ENCODE data around the gene PLCH2.
"Not testable (repeated sequence)": the region's sequence is repeated elsewhere in the genome, so short reads cannot be mapped to it uniquely, and the experiment has no call there.

The PLCH2 gene

GRCh38 chr1:2552189-2552588 is 76.1 kb downstream of the PLCH2 start:
- no peak overlapping the region for H3K4me2 ChIP-seq (ENCODE audit: low read length)
- TF ChIP-seq CTCF (IDR thresholded peaks at IDR 0.05; ENCODE audit: low read depth, low read length, poor library complexity, severe bottlenecking) (no peak), EZH2phosphoT487 (IDR thresholded peaks at IDR 0.05; ENCODE audit: borderline replicate concordance, low read length) (no peak)
- H3K4me1 ChIP-seq (ENCODE audit: control insufficient read depth, low read length): peaks cover 61% of the 10 kb centered on the region
- H3K9me3 ChIP-seq (ENCODE audit: control insufficient read depth, insufficient read depth, low read length): no peaks in the 10 kb centered on the region
- H4K20me1 ChIP-seq (ENCODE audit: control insufficient read depth, insufficient read depth, low read depth, low read length): no peaks in the 10 kb centered on the region
- no peaks in the 10 kb centered on the region for H3K9me2 ChIP-seq (replicated peaks; ENCODE audit: control insufficient read depth, low read length)
- H3K4me3 ChIP-seq (ENCODE audit: low read length): no peak overlapping the region
- peaks cover 3% of the 10 kb centered on the region; the same call in 1 of the 2 replicates for H3K79me2 ChIP-seq (ENCODE audit: control insufficient read depth, low read length)
- no peaks in the 10 kb centered on the region for H3K27me3 ChIP-seq (ENCODE audit: control insufficient read depth, low read length)
- H3K36me3 ChIP-seq (ENCODE audit: control insufficient read depth, low read length): no peaks in the 10 kb centered on the region
- no peak overlapping the region for H3K27ac ChIP-seq (ENCODE audit: low read depth, low read length)
- peaks cover 21% of the 10 kb centered on the region for H3F3A ChIP-seq (ENCODE audit: control insufficient read depth, insufficient read depth)

- Histone ChIP-seq H3K4me1 (ENCODE audit: control insufficient read depth, low read length) (peaks cover 54% of the 10 kb centered on the region), H3F3A (ENCODE audit: control insufficient read depth, insufficient read depth) (peaks cover 13% of the 10 kb centered on the region)
- H4K20me1 ChIP-seq (ENCODE audit: control insufficient read depth, insufficient read depth, low read depth, low read length); H3K79me2 ChIP-seq (ENCODE audit: control insufficient read depth, low read length); H3K4me2 ChIP-seq (ENCODE audit: low read length); H3K4me3 ChIP-seq (ENCODE audit: low read length); H3K36me3 ChIP-seq (ENCODE audit: control insufficient read depth, low read length); H3K9me3 ChIP-seq (ENCODE audit: control insufficient read depth, insufficient read depth, low read length); H3K27ac ChIP-seq (ENCODE audit: low read depth, low read length); H3K27me3 ChIP-seq (ENCODE audit: control insufficient read depth, low read length); H3K9me2 ChIP-seq (replicated peaks; ENCODE audit: control insufficient read depth, low read length): not testable (repeated sequence)
Observed at GRCh38 chr1:2553076-2553475, 77.0 kb downstream of the PLCH2 start.

GRCh38 chr1:2553871-2554620 is 78.0 kb downstream of the PLCH2 start:
- TF ChIP-seq CTCF (IDR thresholded peaks at IDR 0.05; ENCODE audit: low read depth, low read length, poor library complexity, severe bottlenecking) (no peak), EZH2phosphoT487 (IDR thresholded peaks at IDR 0.05; ENCODE audit: borderline replicate concordance, low read length) (no peak)

GRCh38 chr1:2554621-2555387 is 78.7 kb downstream of the PLCH2 start:
- TF ChIP-seq CTCF (IDR thresholded peaks at IDR 0.05; ENCODE audit: low read depth, low read length, poor library complexity, severe bottlenecking) (peak; percentile 76), EZH2phosphoT487 (IDR thresholded peaks at IDR 0.05; ENCODE audit: borderline replicate concordance, low read length) (no peak)
- Histone ChIP-seq H3K4me1 (ENCODE audit: control insufficient read depth, low read length) (peaks cover 37% of the 10 kb centered on the region), H3K9me3 (ENCODE audit: control insufficient read depth, insufficient read depth, low read length) (no peaks in the 10 kb centered on the region), H3F3A (ENCODE audit: control insufficient read depth, insufficient read depth) (no peaks in the 10 kb centered on the region), H3K79me2 (ENCODE audit: control insufficient read depth, low read length) (no peaks in the 10 kb centered on the region), H3K27me3 (ENCODE audit: control insufficient read depth, low read length) (no peaks in the 10 kb centered on the region), H3K9me2 (replicated peaks; ENCODE audit: control insufficient read depth, low read length) (no peaks in the 10 kb centered on the region), H3K4me2 (ENCODE audit: low read length) (peak overlapping the region; percentile 63; the same call in 1 of the 2 replicates), H3K27ac (ENCODE audit: low read depth, low read length) (no peak overlapping the region), H3K36me3 (ENCODE audit: control insufficient read depth, low read length) (no peaks in the 10 kb centered on the region), H3K4me3 (ENCODE audit: low read length) (no peak overlapping the region), H4K20me1 (ENCODE audit: control insufficient read depth, insufficient read depth, low read depth, low read length) (no peaks in the 10 kb centered on the region)

More at GRCh38 chr1:2553871-2554620, 78.0 kb downstream of the PLCH2 start:
- no peaks in the 10 kb centered on the region for H3K9me2 ChIP-seq (replicated peaks; ENCODE audit: control insufficient read depth, low read length)
- H3F3A ChIP-seq (ENCODE audit: control insufficient read depth, insufficient read depth): peaks cover 3% of the 10 kb centered on the region; the same call in 1 of the 2 replicates
- H3K27ac ChIP-seq (ENCODE audit: low read depth, low read length): no peak overlapping the region
- no peaks in the 10 kb centered on the region for H3K36me3 ChIP-seq (ENCODE audit: control insufficient read depth, low read length)
- no peak overlapping the region for H3K4me2 ChIP-seq (ENCODE audit: low read length)
- no peak overlapping the region for H3K4me3 ChIP-seq (ENCODE audit: low read length)
- H3K9me3 ChIP-seq (ENCODE audit: control insufficient read depth, insufficient read depth, low read length): no peaks in the 10 kb centered on the region
- H3K79me2 ChIP-seq (ENCODE audit: control insufficient read depth, low read length): no peaks in the 10 kb centered on the region
- no peaks in the 10 kb centered on the region for H4K20me1 ChIP-seq (ENCODE audit: control insufficient read depth, insufficient read depth, low read depth, low read length)
- H3K27me3 ChIP-seq (ENCODE audit: control insufficient read depth, low read length): no peaks in the 10 kb centered on the region
- H3K4me1 ChIP-seq (ENCODE audit: control insufficient read depth, low read length): peaks cover 44% of the 10 kb centered on the region

All from DOHH2 (cell line).